Lung (tissue), 12 donors: Measurements from ENCODE around the gene DNAH10. TPM values are rescaled to one million over a fixed set of nuclear protein-coding genes. Genes with fewer than 3 reads are reported as not detected.

ENCODE experiments used
- ATAC-seq: fragments of 200-7000 bp; cut with Tn5 transposase; one replicate; pipeline ENCODE4 v1.9.1; 2020; ENCODE audit warnings: moderate number of reproducible peaks; ENCODE audit not compliant: insufficient read depth, low FRiP score
- DNase-seq, 3 donors: peaks; one replicate each; pipeline ENCODE4 v3.0.0-alpha.2; 2013 to 2017
- H3K27ac ChIP-seq, 2 donors: one replicate each; pipeline ENCODE4 v1.5.1; 2013; ENCODE audit warnings: mild to moderate bottlenecking in 2 of 2, moderate library complexity in 2 of 2, control low read depth in 1 of 2, inconsistent platforms in 1 of 2, low read depth in 1 of 2, low read length in 1 of 2
- H3K27me3 ChIP-seq, 3 donors: one replicate each; pipeline ENCODE4 v1.5.1; 2013; ENCODE audit warnings: low read length in 2 of 3; ENCODE audit not compliant: control insufficient read depth in 3 of 3, insufficient read depth in 3 of 3
- H3K36me3 ChIP-seq, 4 donors: one replicate each; pipeline ENCODE4 v1.5.1; 2013; ENCODE audit warnings: low read length in 4 of 4, mild to moderate bottlenecking in 1 of 4, moderate library complexity in 1 of 4; ENCODE audit not compliant: control insufficient read depth in 4 of 4, insufficient read depth in 4 of 4
- H3K4me1 ChIP-seq, 5 donors: one replicate each; pipeline ENCODE4 v1.5.1; 2013; ENCODE audit warnings: low read length in 5 of 5, mild to moderate bottlenecking in 2 of 5, moderate library complexity in 1 of 5; ENCODE audit not compliant: control insufficient read depth in 5 of 5, insufficient read depth in 5 of 5
- H3K4me3 ChIP-seq: one replicate; pipeline ENCODE4 v1.5.1; 2013; ENCODE audit warnings: mild to moderate bottlenecking, control low read depth, moderate library complexity
- H3K9ac ChIP-seq, 2 donors: one replicate each; pipeline ENCODE4 v1.5.1; 2013; ENCODE audit warnings: low read length in 2 of 2, control low read depth in 1 of 2; ENCODE audit not compliant: insufficient read depth in 1 of 2
- H3K9me3 ChIP-seq, 4 donors: one replicate each; pipeline ENCODE4 v1.5.1; 2013; ENCODE audit warnings: low read length in 3 of 4, mild to moderate bottlenecking in 1 of 4, moderate library complexity in 1 of 4; ENCODE audit not compliant: control insufficient read depth in 4 of 4, insufficient read depth in 3 of 4
- CTCF ChIP-seq: IDR thresholded peaks from 2 replicates; pipeline ENCODE4 v1.5.1; 2012; ENCODE audit warnings: mild to moderate bottlenecking; ENCODE audit errors: control extremely low read depth, extremely low read depth
- WGBS, 2 donors: extraction: QIAGEN DNeasy Blood & Tissue Kit; methylation state at CpG; one replicate each; pipeline ENCODE4 v1.1.7; 2013; 5-methylcytosine and 5-hydroxymethylcytosine counted together
- polyA plus RNA-seq, 2 donors: library from polyadenylated mRNA; stranded (reverse); fragments of 200-250 nt; gene quantifications; one replicate each; pipeline ENCODE4 v1.2.1, GENCODE V29; 2013
- total RNA-seq, 2 donors: library from RNA; depleted of rRNA in 1 of 2; stranded (reverse); fragments of >200 nt in 1 of 2; gene quantifications; one replicate each; pipeline ENCODE4 v1.2.1, GENCODE V29; 2014 to 2021
- donor health status: control.
- donor health status: control.
- donor health status: Bipolar disorder and iron deficiency.
- donor health status: healthy.
- donor health status: DM: yes; HTN: yes; CAD: no.

Gene DNAH10
- total and polyA plus RNA-seq, 4 donors = 2.0 to 21.7 (median 9.1) TPM

DNA sequence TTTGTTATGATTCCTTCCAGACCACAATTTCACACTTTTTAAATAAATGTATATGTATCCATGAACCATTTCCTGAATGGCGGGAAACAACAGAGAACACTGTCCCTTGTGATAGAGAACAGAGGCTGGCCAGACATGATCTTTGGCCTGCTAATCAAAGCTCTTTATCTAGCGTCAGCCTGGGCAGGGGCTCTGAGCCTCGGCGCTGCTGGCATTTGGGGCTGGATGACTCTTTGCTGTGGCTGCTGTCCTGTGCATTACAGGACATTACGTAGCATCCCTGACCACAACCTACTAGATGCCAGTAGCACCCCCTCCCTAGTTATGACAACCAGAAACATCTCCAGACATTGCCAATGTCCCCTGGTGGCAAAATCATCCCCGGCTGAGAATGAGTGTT is 77.7 kb downstream of the DNAH10 start:
- H3K9ac ChIP-seq = no peak overlapping the region
- no peaks in the 10 kb centered on the region for H3K27me3 ChIP-seq
- no peak overlapping the region for H3K4me3 ChIP-seq
- DNase-seq (peak in 1 of 3 donors; percentile 7), ATAC-seq (no peak)
- no peaks in the 10 kb centered on the region for H3K36me3 ChIP-seq
- H3K27ac ChIP-seq = no peak overlapping the region
- WGBS, 2 donors = 72% methylated on average over 6 of the region's 6 CpGs
- H3K9me3 ChIP-seq = peaks cover 0 to 4% (median 2%) of the 10 kb centered on the region in 4 donors
- no peak for TF ChIP-seq CTCF
- H3K4me1 ChIP-seq = no peaks in the 10 kb centered on the region

DNA sequence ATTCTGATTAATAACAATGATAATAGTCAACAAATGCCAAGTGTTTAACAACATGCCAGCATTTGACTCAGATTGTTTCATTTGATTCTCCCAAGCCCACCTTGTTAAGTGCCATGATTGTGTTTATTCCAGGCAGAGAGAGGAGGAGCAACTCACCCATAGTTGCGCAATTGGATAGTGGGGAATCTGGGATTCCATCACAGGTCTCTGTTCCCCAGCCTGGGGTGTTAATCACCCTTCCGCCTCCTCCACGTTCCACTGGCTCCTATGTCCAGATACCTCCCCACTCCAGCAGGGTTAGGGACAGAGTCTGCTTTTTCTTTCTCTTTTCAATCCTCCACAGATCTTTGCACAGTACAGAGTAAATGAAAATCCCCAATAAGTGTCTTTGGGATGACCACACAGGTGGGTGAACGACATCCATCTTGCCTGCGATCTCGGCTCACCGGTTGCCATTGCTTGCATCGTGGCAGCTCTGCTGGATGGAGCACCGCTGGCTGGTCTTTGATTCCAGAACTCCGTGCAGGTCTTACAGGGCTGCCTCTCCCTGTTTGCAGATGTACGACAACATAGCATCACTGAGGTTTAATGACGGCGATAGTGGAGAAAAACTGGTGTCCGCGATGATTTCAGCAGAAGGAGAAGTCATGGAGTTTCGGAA is 78.8 kb downstream of the DNAH10 start:
- H3K4me1 ChIP-seq = no peaks in the 10 kb centered on the region
- no peak overlapping the region for H3K27ac ChIP-seq
- H3K9ac ChIP-seq = no peak overlapping the region
- DNase-seq (no peak), ATAC-seq (no peak)
- no peaks in the 10 kb centered on the region for H3K36me3 ChIP-seq
- whole genome bisulfite sequencing, 2 donors = 94 to 97% methylated on average over 16 of the region's 16 CpGs
- no peak for TF ChIP-seq CTCF
- H3K27me3 ChIP-seq = no peaks in the 10 kb centered on the region
- H3K4me3 ChIP-seq = no peak overlapping the region
- peaks cover 0 to 2% (median 0%) of the 10 kb centered on the region in 4 donors for H3K9me3 ChIP-seq

GRCh38 chr12:123843912-123844748 is 82.0 kb downstream of the DNAH10 start:
- TF ChIP-seq CTCF = no peak
- Histone ChIP-seq H3K4me3 (no peak overlapping the region), H3K9ac (no peak overlapping the region), H3K36me3 (no peaks in the 10 kb centered on the region), H3K27ac (no peak overlapping the region), H3K9me3 (peaks cover 0 to 4% (median 0%) of the 10 kb centered on the region in 4 donors), H3K27me3 (no peaks in the 10 kb centered on the region), H3K4me1 (no peaks in the 10 kb centered on the region)
- 81 to 84% methylated on average over 14 of the region's 14 CpGs for WGBS, 2 donors
- DNase-seq (no peak), ATAC-seq (no peak)
